ENCODE data around the gene RNPS1. TPM values are rescaled to one million over a fixed set of nuclear protein-coding genes. Genes with fewer than 3 reads are reported as not detected.

The RNPS1 gene
- total RNA-seq, 4 donors from 2014 or later: 93.0 to 125 (median 114) TPM

GRCh38 chr16:2226245-2226793, 41.6 kb downstream of the RNPS1 start:
- no peak for TF ChIP-seq POLR2A (IDR thresholded peaks at IDR 0.05)
- TF ChIP-seq, protein P1, sequence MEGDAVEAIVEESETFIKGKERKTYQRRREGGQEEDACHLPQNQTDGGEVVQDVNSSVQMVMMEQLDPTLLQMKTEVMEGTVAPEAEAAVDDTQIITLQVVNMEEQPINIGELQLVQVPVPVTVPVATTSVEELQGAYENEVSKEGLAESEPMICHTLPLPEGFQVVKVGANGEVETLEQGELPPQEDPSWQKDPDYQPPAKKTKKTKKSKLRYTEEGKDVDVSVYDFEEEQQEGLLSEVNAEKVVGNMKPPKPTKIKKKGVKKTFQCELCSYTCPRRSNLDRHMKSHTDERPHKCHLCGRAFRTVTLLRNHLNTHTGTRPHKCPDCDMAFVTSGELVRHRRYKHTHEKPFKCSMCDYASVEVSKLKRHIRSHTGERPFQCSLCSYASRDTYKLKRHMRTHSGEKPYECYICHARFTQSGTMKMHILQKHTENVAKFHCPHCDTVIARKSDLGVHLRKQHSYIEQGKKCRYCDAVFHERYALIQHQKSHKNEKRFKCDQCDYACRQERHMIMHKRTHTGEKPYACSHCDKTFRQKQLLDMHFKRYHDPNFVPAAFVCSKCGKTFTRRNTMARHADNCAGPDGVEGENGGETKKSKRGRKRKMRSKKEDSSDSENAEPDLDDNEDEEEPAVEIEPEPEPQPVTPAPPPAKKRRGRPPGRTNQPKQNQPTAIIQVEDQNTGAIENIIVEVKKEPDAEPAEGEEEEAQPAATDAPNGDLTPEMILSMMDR (IDR thresholded peaks at IDR 0.05): no peak
- H3K9me3 ChIP-seq: no peaks in the 10 kb centered on the region
- no peak overlapping the region for H3K4me3 ChIP-seq
- no peak for DNase-seq
- WGBS, 2 donors: 57 to 64% methylated on average over 7 to 8 of the region's 9 CpGs
- intact Hi-C loops (cut with DNase I): no loop called here
- peaks cover 12 to 59% (median 28%) of the 10 kb centered on the region in 3 donors for H3K4me1 ChIP-seq
- H3K27me3 ChIP-seq: no peaks in the 10 kb centered on the region
- H3K27ac ChIP-seq: no peak overlapping the region
- peaks cover 18 to 47% (median 21%) of the 10 kb centered on the region in 3 donors for H3K36me3 ChIP-seq

- WGBS, 2 donors: 7 to 13% methylated on average over 6 of the region's 22 CpGs
- intact Hi-C loops (cut with DNase I): no loop called here
- Histone ChIP-seq H3K4me3 (peak overlapping the region; percentile 81 to 99 (median 81)), H3K9me3 (no peaks in the 10 kb centered on the region), H3K27ac (peak overlapping the region; percentile 89 to 95 (median 94)), H3K36me3 (peaks cover 4 to 23% (median 8%) of the 10 kb centered on the region in 3 donors), H3K4me1 (peaks cover 12 to 45% (median 20%) of the 10 kb centered on the region in 3 donors), H3K27me3 (no peaks in the 10 kb centered on the region)
- TF ChIP-seq POLR2A (IDR thresholded peaks at IDR 0.05): no peak
- TF ChIP-seq, protein P1 (IDR thresholded peaks at IDR 0.05): peak in 1 of 6 experiments; percentile 25
- DNase-seq: no peak
These were observed 43.9 kb downstream of the RNPS1 start for GRCh38 chr16:2223942-2224486.

DNA sequence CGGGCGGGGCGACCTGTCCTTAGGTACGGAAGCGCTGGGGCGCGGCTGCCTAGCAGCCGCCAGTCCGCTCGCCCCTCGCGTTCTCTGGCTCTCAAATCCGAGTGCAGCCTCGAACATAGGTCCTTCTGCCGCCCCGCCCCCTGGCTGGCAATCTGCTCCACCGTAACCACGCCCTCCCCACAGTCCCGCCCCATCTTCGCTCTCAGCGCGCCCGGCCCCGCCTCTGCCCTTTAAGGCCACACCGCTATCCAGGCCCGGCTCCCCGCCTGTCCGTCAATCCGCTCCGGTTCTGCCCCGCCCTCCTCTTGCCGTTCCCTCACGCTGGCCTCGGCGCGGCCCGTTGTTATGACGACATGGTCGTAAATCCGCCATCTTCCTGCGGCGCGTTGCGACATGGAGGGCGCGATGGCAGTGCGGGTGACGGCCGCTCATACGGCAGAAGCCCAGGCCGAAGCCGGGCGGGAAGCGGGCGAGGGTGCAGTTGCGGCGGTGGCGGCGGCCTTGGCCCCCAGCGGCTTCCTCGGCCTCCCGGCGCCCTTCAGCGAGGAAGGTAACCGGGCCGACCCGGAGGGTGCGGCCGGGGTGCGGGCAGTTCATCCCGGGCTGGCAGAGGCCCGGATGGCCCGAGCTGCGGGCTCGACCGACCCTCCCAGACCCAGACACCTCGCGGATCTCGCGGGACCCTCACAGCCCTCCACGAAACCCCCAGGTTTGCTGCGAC, 44.5 kb downstream of the RNPS1 start, which contains the start of gene E4F1:
TSS of gene E4F1 (plus strand) at position 371 of the 721 bp plus-strand sequence. CDS start at position 394, 23 bp downstream.
- peaks cover 12 to 45% (median 20%) of the 10 kb centered on the region in 3 donors for H3K4me1 ChIP-seq
- H3K9me3 ChIP-seq: no peaks in the 10 kb centered on the region
- H3K27ac ChIP-seq: peak within 1 kb of the TSS; percentile 89 to 95 (median 94)
- H3K4me3 ChIP-seq: peak within 1 kb of the TSS; percentile 81 to 99 (median 81)
- WGBS, 2 donors: 0 to 1% methylated on average over 3 to 37 of the region's 82 CpGs
- intact Hi-C loops (cut with DNase I): no loop called here
- TF ChIP-seq, protein P1 (IDR thresholded peaks at IDR 0.05): peak in 4 of 6 experiments; percentile 9 to 60 (median 34)
- peak in 3 of 4 donors; percentile 82 to 93 (median 93) for TF ChIP-seq POLR2A (IDR thresholded peaks at IDR 0.05)
- H3K36me3 ChIP-seq: peaks cover 0 to 17% (median 2%) of the 10 kb centered on the region in 3 donors
- peak; percentile 97 for DNase-seq
- H3K27me3 ChIP-seq: no peaks in the 10 kb centered on the region

DNA sequence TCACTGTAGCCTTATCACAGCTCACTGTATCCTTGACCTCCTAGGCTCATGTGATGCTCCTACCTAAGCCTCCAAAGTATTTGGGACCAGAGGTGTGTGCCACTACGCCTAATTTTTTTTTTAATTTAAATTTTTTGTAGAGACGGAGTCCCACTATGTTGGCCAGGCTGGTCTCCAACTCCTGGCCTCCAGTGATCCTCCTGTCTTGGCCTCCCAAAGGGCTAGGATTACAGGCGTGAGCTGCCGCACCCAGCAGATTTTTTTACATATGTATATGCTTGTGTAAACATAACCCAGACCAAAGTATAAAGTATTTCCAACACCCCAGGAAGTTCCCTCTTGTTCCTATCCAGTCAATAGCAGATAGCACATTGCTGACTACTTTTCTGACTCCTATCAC, 51.6 kb downstream of the RNPS1 start:
- no peak for TF ChIP-seq POLR2A (IDR thresholded peaks at IDR 0.05)
- intact Hi-C loops (cut with DNase I): no loop called here
- H3K27me3 ChIP-seq: no peaks in the 10 kb centered on the region
- WGBS, 2 donors: 90 to 95% methylated on average over 4 of the region's 4 CpGs
- H3K4me1 ChIP-seq: peaks cover 20 to 40% (median 25%) of the 10 kb centered on the region in 3 donors
- H3K9me3 ChIP-seq: no peaks in the 10 kb centered on the region
- no peak for DNase-seq
- H3K36me3 ChIP-seq: no peaks in the 10 kb centered on the region
- H3K4me3 ChIP-seq: no peak overlapping the region
- H3K27ac ChIP-seq: no peak overlapping the region

- intact Hi-C loops (cut with DNase I): no loop called here
- Histone ChIP-seq H3K27me3 (no peaks in the 10 kb centered on the region), H3K36me3 (peaks cover 0 to 10% (median 0%) of the 10 kb centered on the region in 3 donors), H3K27ac (peak within 1 kb of the TSS; percentile 80 to 95 (median 92)), H3K9me3 (no peaks in the 10 kb centered on the region), H3K4me3 (peak within 1 kb of the TSS; percentile 67 to 92 (median 86)), H3K4me1 (peaks cover 20 to 40% (median 25%) of the 10 kb centered on the region in 3 donors)
- no peak for TF ChIP-seq POLR2A (IDR thresholded peaks at IDR 0.05)
- TF ChIP-seq, protein P1 (IDR thresholded peaks at IDR 0.05): no peak
- no CpG with 5 or more reads among the region's 48 CpGs for WGBS, 2 donors
- no peak for DNase-seq
These were observed 53.3 kb downstream of the RNPS1 start, which contains the start of gene PGP for GRCh38 chr16:2214719-2214968. PGP (minus strand) TSS chr16:2214840; CDS start chr16:2214777, 63 bp downstream.
